Inferior parietal cortex (tissue), 1 donor: Measurements from ENCODE around the gene ID3.
A peak's percentile ranks its signal among the peaks of the same experiment; 100 is the strongest.
"Not testable (repeated sequence)": the region's sequence is repeated elsewhere in the genome, so short reads cannot be mapped to it uniquely, and the experiment has no call there.

Experiments
- DNase-seq: peaks from one replicate; pipeline ENCODE4 v3.0.0-alpha.2; 2016; ENCODE audit errors: extremely low spot score

Gene ID3

GRCh38 chr1:23553231-23554126 is 5.8 kb downstream of the ID3 start:
- DNase-seq = no peak

- no peak for DNase-seq
Observed at GRCh38 chr1:23551849-23552248, 7.5 kb downstream of the ID3 start.

GRCh38 chr1:23548704-23549143 is 10.6 kb downstream of the ID3 start:
- DNase-seq = no peak

- DNase-seq = no peak
Observed at GRCh38 chr1:23546897-23547584, 12.3 kb downstream of the ID3 start.

GRCh38 chr1:23545851-23546250 is 13.4 kb downstream of the ID3 start:
- no peak for DNase-seq

- DNase-seq = peak; percentile 85
Observed at GRCh38 chr1:23544444-23545389, 14.6 kb downstream of the ID3 start.

- DNase-seq = no peak
Observed at GRCh38 chr1:23543707-23544443, 15.4 kb downstream of the ID3 start.

GRCh38 chr1:23542940-23543339 is 16.4 kb downstream of the ID3 start:
- not testable (repeated sequence) for DNase-seq

GRCh38 chr1:23539698-23540266 is 19.5 kb downstream of the ID3 start:
- DNase-seq = peak; percentile 94

GRCh38 chr1:23537296-23537973 is 21.9 kb downstream of the ID3 start:
- no peak for DNase-seq

GRCh38 chr1:23533246-23534023 is 25.9 kb downstream of the ID3 start:
- DNase-seq = no peak

- DNase-seq = no peak
Observed at GRCh38 chr1:23531562-23532094, 27.7 kb downstream of the ID3 start.

GRCh38 chr1:23530747-23531561 is 28.3 kb downstream of the ID3 start, which contains the start of gene E2F2:
Gene E2F2, minus strand, starts transcription at chr1:23531233. Its CDS starts 440 bp downstream, at chr1:23530793.
- DNase-seq = peak; percentile 73

- DNase-seq = no peak
Observed at GRCh38 chr1:23530087-23530746, 29.1 kb downstream of the ID3 start.

- no peak for DNase-seq
Observed at GRCh38 chr1:23529146-23530086, 29.9 kb downstream of the ID3 start.

- DNase-seq = peak; percentile 21
Observed at GRCh38 chr1:23528250-23528978, 30.9 kb downstream of the ID3 start.
